ENCODE results near the gene TMEM238L. TPM values are rescaled to one million over a fixed set of nuclear protein-coding genes. Genes with fewer than 3 reads are reported as not detected.

The TMEM238L gene
- polyA plus RNA-seq, 6 donors from 2014 or later: not detected

Other genes starting within 250 kb of the TMEM238L start
- gene MYH3, start 146.8 kb downstream of the TMEM238L start, polyA plus RNA-seq (ENCODE audit: low read depth in 6 of 6): under 1 TPM in 4 of 6 donors, not detected in 2; 0.41 to 0.78 (median 0.60) TPM
- 10 to 100 TPM in 5 of 6 donors, 1 to 10 TPM in 1; 9.7 to 16.5 (median 13.9) TPM for gene SCO1, start 106.6 kb downstream of the TMEM238L start, polyA plus RNA-seq (ENCODE audit: low read depth in 6 of 6)
- 100 to 1,000 TPM in 2 of 6 donors, 10 to 100 TPM in 4; 81.3 to 128 (median 94.1) TPM for gene ADPRM, start 106.5 kb downstream of the TMEM238L start, polyA plus RNA-seq (ENCODE audit: low read depth in 6 of 6)
- 10 to 100 TPM in 5 of 6 donors, 1 to 10 TPM in 1; 3.5 to 23.8 (median 17.1) TPM for gene TMEM220, start 74.1 kb downstream of the TMEM238L start, polyA plus RNA-seq (ENCODE audit: low read depth in 6 of 6)
- not detected for gene PIRT, start 34.0 kb upstream of the TMEM238L start, polyA plus RNA-seq (ENCODE audit: low read depth in 6 of 6)

Measured in naive B cell (primary cell).